ENCODE data around the gene SLC7A8.

DNA sequence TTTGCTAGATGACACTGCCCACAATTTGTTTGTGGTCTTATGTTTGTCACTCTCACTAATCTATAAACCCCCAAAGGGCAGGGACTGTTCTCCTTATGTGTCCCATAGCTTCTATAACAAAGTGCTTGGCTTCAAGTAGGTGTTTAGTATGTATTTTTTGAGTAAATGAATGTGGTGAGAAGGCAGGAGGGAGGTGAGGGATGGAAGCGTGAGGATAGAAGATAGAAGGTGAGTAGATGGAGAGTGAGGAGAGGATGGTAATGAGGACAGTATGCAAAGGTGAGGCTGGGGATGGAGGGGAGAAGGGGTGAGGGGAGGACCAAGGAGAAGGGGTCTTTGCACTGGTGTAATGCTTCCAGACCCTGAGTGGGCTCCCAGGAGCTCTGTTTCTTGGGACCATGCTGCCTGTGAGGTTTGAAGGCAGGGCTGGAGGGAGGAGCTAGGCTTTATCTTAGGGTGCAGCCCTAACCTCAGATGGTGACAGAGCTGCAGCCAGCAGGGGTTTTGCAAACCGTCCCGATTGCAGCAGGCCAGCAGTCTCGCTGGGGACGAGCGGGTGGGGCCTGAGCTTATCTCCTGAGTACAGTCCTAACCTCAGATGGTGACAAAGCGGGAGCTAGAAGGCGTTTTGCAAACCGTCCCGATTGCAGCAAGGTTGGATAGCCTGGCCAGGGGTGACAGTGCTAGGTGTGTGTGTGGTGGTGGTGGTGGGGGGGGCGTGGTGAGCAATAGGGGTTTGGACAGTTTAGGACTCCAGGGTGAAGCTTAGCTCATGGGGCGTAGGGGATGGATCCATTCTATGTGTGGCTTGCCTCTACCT, 70.9 kb downstream of the SLC7A8 start:
- TF ChIP-seq POLR2AphosphoS5 (IDR thresholded peaks at IDR 0.05; ENCODE audit: low read depth, low read length) (no peak), TAF1 (IDR thresholded peaks at IDR 0.05; ENCODE audit: borderline replicate concordance, insufficient read depth, low read length) (no peak), SIN3A (IDR thresholded peaks at IDR 0.05; ENCODE audit: borderline replicate concordance, insufficient read depth, low read length) (no peak), FOXP2 (optimal IDR thresholded peaks at IDR 0.05; ENCODE audit: borderline replicate concordance, extremely low read depth, extremely low read length, insufficient read depth) (no peak)
- TF ChIP-seq, protein P1, sequence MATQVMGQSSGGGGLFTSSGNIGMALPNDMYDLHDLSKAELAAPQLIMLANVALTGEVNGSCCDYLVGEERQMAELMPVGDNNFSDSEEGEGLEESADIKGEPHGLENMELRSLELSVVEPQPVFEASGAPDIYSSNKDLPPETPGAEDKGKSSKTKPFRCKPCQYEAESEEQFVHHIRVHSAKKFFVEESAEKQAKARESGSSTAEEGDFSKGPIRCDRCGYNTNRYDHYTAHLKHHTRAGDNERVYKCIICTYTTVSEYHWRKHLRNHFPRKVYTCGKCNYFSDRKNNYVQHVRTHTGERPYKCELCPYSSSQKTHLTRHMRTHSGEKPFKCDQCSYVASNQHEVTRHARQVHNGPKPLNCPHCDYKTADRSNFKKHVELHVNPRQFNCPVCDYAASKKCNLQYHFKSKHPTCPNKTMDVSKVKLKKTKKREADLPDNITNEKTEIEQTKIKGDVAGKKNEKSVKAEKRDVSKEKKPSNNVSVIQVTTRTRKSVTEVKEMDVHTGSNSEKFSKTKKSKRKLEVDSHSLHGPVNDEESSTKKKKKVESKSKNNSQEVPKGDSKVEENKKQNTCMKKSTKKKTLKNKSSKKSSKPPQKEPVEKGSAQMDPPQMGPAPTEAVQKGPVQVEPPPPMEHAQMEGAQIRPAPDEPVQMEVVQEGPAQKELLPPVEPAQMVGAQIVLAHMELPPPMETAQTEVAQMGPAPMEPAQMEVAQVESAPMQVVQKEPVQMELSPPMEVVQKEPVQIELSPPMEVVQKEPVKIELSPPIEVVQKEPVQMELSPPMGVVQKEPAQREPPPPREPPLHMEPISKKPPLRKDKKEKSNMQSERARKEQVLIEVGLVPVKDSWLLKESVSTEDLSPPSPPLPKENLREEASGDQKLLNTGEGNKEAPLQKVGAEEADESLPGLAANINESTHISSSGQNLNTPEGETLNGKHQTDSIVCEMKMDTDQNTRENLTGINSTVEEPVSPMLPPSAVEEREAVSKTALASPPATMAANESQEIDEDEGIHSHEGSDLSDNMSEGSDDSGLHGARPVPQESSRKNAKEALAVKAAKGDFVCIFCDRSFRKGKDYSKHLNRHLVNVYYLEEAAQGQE (IDR thresholded peaks at IDR 0.05; ENCODE audit: insufficient read depth in 1 of 2, low read depth in 2 of 2, low read length in 2 of 2) = no peak

All from PFSK-1 (cell line).